DLD1 (cell line): ENCODE measurements around the gene KCNK15.
"Not testable (repeated sequence)": the region's sequence is repeated elsewhere in the genome, so short reads cannot be mapped to it uniquely, and the experiment has no call there.

ENCODE experiments used
- in situ Hi-C: cut with HindIII; loops from 2 replicates; pipeline ENCODE4 v1.10.0; 2017; ENCODE audit warnings: low sequenced_read_pairs

Gene KCNK15

DNA sequence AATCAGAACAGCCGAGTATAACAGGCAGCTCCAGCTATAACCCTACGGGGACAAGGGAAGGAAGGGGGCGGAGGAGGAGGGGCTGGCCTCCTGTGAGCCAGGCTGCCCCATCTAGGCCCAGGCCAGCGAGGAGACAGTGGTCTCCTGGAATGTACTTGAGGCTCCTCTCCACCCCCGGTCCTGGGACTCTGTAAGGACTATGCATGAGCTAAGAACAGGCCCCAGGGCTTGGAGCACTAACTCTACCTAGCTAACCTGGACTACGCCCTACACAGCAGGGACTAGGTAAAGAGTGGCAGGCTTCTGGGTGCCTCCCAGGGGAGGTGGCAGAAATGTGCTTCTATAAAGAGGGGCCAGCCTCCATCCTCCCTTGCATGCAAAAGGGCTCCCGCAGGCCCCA, 8.9 kb downstream of the KCNK15 start:
- in situ Hi-C loops = loop anchor here (5.0 kb wide), 1 partner anchor 113 kb away; no protein-coding TSS in a partner anchor

DNA sequence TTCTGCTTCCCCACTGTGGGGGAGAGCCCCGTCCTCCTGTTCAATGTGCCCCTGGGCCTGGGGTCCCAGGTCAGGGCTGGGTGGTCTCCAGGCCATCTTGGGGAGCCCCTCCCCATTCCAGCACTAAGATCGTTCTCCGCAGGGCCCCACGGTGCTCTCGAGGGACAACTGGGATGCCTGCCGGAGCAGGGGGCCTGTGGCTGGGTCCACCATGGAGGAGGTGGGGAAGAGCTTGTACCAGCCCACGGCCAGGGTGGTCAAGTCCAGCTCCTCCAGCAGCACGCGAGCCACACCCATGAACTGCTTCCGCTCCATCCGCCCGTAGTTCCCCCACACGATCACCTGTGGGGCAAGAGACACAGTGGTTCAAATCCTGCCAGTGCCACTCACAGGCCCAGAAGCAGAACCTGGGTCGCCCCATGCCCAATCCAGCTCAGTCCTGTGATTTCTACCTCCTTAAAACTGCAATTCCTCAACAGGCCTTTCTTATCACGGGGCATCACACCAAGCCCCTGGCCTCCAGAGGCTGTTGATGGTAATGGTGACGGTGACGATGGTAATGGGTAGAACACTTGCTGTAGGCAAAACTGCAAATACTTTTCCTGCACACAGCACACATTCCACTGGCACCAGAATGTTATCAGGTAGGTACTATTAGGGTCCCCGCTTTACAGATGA, 10.5 kb downstream of the KCNK15 start:
- in situ Hi-C loops = no loop called here

DNA sequence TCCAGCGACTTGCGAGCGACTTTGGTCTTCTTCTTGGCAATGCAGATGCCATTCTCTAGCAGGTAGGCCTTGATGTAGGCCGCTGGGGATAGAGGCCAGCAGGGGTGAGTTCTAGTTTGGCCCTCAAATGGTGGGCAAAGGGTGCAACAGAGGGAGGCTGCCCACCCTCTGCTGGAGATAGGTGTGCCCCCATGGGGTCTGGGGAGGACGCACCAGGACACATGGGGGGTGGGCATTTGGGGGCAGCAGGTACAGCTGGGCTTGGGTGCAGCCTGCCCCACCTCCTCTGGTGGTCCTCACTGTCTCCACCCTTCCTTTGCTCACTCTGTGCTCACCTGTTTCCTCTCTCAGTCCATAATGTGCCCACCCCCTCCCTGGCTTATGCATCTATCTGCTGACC, 11.3 kb downstream of the KCNK15 start:
- in situ Hi-C loops = no loop called here

DNA sequence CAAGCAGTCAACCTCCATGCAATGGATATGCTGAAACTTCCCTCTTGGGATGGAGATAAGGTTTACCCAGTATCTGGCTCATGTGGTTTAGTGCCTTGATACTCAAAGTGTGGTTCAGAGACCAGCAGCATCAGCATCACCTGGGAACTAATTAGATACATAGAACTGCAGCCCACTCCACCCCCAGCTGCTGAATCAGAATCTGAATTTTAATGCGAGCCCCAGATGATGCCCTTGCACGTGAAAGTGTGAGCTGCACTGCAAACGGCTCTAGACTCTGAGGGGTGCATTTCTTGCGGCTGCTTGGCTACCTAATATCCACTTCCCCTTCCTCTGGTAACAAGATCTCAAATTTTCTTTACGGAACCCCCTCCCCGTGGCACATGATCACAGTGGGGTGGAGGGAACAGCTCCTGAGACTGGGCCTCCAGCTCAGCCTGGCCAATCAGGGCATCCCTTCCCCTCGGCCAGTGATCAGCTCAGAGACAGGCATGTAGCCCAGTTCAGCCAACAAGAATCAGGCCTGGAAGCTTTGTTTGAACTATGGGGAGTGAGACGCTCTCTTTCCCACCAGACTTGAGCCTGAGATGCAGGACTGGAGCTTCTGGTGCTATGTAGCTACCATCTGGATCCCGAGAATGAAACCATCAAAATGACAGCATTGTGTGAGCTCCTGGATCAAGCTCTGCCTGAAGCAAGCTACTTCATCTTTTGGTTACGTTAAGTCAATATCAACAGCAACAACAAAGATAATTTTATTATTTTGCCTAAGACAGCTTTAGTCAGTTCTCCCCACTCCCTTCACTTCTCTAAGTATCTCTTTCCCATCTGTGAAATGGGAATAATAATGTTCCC, 12.8 kb downstream of the KCNK15 start:
- in situ Hi-C loops = no loop called here

DNA sequence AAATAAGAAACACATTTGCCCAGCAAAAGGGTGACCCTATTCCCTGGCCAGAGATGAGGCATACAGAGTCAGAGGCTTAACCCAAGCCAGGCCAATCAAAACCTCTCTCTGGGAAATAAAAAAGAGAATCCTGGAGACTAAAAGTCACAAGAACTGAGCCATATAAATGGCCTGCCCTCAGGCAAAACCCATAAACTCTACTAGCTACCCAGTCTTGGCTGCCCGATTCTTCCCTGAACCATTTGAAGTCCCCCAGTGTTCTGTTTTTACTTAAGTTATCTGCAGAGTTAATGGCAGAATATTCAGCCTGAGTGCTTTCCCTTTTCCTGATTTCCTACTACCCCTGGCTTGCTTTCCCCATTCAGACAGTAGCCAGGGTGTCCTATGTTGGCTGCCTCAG, 13.9 kb downstream of the KCNK15 start:
- in situ Hi-C loops = no loop called here

DNA sequence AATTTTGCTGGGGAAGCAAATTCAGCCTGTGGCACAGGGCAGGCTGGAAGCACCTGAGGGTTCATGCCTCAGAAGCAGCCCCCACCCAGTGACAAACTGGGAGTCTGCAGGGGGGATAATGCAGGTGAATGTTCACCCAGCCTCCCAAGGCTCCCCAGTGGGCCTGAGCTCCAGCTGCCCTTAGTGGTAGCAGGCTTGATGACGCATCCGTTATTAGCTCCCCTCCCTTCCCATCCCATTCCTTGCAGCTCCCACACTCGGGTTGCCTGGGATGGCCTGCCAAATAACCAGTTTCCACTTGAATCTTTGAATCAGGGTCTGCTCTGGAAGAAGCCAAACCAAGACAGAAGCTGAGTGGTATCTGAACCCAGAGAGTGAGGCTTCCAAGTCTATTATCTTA, 15.8 kb downstream of the KCNK15 start:
- in situ Hi-C loops = no loop called here

DNA sequence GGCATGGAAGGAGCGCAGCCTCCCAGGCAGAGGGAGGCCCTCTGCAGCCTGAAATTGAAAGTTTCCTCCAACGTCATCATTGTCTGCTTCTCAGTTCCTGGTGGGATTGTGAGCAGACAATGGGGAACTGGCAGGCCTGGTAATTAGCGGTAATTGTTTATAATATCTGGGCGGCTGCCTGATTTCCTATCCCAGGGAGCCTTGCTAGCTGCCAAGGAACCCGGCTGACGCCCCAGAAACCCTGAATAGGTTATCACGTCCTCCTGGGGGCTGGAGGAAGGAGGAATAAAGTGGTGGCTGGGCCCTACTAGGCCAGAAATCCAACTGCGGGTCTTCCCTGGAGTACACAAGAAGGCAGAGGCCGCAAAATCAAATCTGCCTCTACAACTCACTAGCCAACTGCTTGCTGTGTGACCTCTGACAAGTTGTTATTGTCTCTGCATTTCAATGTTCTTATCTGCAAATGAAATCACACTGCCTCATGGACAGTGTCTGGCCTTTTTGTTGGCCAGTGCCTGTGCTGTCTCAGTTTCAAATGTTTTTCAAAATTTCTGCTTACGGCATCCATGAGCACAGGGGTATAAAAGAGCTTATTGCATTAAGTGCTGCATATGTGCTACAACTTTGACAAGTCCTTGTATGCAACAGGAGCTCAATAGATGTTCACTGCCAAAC, 16.9 kb downstream of the KCNK15 start:
- in situ Hi-C loops = no loop called here

DNA sequence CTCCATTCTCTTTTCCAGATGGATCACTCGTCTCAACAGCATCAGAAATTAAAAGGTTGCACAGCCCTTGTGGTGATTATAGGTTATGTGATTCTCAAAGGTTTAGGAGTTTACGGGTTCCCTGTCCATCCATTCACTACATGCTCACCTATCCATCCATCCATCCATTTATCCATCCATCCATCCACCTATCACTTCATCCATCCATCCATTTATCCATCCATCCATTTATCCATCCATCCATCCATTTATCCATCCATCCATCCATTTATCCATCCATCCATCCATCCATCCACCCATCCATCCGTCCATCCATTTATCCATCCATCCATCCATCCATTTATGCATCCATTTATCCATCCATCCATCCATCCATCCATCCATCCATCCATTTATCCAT, 18.1 kb downstream of the KCNK15 start:
- in situ Hi-C loops = not testable (repeated sequence)

DNA sequence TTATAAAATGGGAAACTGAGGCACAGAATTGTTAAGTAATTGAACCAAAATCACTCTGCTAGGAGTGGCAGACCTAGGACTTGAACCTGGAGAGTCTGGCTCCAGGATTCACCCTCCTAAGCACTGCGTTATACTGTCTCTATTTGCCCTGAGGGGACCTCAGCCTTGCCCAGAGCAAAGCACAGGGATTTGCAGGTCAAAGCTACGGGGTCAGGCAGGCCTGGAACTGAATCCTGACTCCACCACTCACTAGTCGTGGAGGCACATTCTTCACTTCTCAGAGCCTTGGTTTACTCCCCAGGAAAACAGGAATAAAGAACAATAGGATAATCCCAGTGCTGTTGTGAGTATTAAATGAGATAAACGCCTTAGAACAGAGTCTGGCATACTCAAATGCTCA, 19.4 kb downstream of the KCNK15 start:
- in situ Hi-C loops = no loop called here

DNA sequence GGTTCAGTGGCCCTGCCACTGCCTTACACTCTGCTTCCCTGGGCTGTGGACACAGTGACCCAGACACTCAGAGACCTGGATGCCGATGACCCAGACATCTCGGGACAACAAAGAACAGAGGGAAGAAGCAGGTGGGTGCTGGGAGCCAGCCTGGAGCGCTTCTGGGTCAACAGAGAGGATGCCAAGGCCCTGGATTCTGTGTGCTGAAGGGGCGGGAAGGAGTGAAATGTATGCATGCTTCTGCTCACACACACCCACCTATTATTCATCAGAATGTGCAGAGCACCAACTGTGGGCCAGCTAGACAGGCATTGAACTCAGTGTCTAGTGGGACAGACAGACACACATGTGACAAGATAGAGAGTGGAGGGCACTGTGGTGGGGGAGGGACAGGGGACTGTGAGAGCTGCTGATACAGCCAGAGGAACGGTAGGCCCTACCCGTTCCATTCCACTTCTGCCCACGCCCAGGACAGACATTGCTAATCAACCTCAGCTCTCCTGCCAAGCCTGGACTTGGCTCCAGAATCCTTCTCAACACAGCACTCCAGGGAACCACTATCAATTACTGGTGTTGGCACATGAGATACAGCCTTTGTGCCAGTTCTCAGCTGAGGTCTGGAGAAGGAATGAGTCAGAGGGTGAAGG, 20.2 kb downstream of the KCNK15 start:
- in situ Hi-C loops = no loop called here

DNA sequence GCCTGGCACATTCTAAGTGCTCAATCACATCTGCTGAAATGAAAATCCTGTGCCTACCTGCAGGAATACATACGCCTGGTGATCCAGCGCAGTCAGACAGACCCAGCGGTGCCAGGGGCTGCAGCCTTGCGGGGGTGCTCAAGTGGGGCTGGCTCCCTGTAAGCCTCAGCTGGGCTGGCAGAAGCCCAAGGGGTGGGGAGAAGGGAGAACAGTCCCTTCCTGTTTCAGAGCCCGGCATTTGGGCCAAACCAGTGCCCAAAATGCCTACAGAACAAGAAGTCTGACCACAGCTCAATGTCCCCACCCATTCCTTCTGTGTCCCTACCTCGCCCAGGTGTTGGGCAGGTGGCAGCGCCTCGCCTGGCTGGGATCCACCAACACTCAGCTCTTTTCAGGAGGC, 22.6 kb downstream of the KCNK15 start:
- in situ Hi-C loops = no loop called here

DNA sequence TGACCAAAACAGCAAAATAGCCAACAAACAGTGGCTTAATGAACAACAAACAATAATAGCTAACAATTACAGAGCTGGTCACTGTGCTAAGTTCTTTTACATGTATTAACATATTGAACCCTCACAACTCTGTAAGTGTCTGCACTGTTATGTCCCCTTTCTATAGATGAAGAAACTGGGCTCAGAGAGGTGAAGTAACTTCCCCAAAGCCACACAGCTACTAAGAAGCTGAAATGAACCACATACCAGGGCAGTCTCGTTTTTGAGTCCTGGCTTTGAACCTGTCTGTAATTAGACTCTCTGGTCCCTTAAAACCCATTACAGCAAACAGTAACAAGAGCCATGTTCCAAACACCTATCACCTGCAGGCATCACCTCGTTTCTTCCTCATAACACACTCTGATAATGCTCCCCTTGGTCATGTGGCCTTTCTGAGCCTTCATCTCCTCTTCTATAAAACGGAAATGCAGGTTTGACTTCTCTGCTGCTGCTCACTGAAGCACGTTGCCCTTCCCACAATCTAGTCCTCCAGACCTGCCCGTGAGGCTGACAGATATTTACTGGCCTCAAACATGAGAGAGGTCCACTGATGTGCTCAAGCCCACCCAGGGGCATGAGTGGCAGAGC, 23.3 kb downstream of the KCNK15 start:
- in situ Hi-C loops = no loop called here

DNA sequence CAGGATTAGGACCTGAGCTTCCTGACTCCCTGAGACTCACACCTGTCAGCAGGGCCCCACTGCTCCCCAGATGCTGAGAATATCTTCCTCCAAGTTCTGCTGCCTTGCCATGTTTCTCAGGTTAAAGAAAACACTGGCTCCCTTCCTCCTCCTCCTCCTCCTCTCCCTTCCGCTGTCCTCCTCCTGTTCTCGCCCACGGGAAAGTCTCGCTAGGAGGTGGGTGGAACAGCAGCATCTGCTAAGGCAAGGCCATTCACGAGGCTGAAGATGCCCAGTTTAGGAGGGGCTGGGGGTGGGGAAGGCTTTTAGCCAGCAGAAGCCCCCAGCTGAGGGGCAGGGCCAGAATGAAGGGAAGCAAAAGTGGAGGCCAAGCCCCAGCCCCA, 23.8 kb downstream of the KCNK15 start:
- in situ Hi-C loops = no loop called here

DNA sequence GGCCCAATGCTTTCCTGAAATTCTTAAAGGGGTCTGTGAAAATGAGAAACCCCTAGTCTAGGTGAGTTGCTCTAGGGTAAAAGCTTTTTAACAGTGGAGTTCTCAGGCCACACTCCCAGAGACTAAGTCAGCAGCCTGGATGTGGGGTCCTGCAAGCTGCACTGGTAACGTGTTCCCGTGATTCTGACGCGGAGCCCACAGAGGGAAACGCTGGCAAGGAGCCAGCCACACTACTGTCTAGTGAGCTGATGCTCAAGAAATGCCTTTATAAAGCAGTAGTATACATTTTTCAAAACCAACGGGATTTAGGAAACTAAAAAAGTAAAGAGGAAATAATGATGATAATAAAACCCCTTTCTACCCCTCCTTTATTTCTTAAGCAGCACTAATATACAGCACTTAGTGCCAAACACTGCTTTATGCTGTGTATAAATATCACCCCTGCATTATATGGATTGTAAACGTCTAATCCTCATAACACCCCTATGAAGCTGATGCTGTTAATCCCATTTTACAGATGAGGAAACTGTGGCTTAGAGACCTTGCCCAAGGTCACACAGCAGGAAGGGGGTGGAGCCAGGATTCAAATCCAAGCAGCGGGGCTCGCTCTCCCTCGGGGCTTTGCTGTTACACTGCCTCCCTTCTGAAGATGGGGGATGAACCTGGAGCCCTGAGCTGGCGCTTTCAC, 25.0 kb downstream of the KCNK15 start:
- in situ Hi-C loops = no loop called here

DNA sequence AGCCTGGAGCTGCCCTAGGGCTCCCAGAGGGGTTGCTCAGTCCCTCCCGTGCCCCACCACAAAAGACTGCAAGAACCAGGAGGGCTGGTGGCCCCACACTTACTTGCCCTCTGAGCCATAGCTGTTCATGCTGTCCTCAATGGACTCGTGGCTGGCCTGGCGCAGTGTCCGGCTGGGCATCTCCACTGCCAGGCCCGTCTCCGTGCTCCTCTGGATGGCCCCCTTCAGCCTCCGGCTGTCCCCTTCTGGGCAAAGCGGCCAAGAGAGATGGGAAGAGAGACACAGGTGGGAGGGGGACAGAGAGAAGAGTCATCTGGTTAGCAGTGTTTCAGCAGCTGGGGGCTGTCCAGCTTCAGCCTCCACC, 25.5 kb downstream of the KCNK15 start:
- in situ Hi-C loops = no loop called here

DNA sequence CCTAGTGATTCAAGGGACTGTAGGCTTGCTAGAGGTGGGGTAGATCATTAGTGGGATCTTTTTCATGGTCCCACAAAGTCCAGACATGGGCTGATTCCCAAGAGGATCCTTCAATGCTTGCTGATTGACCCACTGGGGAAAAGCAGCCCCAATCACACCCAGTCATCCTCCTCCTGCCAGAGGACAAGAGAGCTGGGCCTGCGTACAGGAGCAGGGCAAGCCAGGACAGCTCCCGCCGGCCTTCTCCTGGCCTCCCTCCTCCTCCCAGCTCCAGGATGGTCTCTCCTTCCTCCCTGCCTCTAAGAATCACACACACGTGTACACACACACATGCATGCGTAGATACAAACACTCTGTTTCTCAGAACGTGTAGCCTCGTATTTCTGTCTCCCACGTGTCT, 27.0 kb downstream of the KCNK15 start:
- in situ Hi-C loops = no loop called here

DNA sequence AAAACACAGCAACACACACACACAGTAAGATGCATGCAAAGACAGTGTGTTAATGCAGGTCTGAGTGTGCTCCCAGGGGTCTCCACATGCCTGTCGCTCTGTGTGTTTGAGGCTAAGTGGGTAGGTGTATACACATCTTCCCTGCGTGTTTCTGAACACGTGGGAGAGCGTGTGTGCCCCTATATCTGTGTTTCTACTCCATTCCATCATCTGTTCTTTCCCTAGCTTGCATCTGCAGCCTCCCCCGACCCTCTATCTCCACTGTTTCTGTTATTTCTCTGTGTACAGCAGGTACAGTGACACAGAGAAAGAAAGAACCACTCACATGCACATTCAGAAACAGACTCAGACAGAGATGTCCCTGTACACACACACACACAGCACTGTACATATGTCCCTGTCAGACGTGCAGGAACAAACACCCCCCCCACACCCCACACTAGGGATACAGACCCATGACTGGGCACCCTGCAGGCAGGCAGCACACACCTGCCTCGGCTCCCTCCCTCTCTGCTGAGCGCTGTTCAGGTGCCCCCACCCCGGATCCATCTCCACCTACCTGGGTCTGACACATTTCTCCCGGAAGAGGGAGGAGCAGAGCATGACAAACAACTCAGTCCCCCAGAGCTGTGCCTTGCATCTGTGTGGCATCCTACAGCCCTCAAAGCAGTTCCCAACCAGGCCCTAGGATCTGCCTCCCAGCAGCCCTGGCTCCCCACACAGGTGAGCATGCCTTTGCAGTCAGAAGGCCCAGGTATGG, 27.6 kb downstream of the KCNK15 start:
- in situ Hi-C loops = no loop called here

DNA sequence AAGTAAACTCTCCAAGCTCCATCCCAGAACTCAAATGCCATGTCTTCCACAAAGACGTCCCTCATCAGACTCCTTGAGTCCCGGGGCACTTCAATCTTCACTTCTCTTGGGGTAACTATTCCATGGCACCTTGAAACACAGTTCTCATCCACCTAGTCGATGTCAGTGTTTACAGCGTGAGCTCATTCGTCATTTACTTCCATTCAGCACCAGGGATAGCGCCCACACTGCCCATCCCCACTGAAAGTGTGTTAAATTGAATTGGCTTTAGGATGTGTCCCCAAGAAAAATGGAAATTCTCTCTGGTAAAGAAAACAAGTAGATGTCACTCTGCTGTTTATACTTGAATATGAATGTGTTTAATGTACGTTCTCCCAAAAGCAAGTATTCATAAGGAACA, 31.3 kb downstream of the KCNK15 start:
- in situ Hi-C loops = no loop called here

DNA sequence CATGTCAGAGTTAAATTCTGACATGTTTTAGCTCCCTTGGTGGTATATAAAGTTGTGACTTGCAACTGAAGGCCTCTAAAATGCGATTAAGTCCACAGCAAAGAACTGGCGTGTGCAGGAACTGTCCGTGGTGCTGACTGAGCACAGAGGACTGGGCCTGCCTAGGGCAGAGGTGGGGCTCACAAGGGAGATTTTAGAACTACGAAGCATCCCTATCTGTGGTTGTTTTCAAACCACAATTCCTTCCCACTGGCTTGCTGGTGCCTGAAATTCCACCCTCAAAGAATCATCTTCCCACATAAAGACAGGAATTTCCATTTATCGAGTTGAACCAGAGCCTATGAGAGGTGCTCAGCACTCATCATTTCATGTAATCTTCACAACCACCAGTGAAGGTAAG, 34.6 kb downstream of the KCNK15 start:
- in situ Hi-C loops = no loop called here

DNA sequence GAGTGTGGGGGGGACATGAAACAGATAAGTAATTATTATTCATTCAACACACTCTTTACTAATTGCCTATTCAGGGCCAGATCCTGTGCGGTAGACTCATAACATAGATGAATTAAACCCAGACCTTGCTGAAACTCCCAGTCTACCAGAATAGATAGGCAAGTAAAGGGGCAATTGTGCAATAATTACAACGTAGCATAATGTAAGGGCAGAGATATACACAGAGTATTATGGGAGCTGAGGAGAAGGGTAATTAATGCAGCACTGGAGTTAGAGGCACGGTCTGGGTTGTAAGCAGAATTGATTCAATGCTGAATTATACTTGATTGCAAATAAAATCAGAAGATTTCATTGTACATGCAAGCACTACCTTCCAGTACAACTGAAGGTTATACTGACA, 35.5 kb downstream of the KCNK15 start:
- in situ Hi-C loops = no loop called here
